ENCODE data around the gene KRTAP10-1.

- TF ChIP-seq, protein P1, sequence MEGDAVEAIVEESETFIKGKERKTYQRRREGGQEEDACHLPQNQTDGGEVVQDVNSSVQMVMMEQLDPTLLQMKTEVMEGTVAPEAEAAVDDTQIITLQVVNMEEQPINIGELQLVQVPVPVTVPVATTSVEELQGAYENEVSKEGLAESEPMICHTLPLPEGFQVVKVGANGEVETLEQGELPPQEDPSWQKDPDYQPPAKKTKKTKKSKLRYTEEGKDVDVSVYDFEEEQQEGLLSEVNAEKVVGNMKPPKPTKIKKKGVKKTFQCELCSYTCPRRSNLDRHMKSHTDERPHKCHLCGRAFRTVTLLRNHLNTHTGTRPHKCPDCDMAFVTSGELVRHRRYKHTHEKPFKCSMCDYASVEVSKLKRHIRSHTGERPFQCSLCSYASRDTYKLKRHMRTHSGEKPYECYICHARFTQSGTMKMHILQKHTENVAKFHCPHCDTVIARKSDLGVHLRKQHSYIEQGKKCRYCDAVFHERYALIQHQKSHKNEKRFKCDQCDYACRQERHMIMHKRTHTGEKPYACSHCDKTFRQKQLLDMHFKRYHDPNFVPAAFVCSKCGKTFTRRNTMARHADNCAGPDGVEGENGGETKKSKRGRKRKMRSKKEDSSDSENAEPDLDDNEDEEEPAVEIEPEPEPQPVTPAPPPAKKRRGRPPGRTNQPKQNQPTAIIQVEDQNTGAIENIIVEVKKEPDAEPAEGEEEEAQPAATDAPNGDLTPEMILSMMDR (conservative IDR thresholded peaks at IDR 0.05; ENCODE audit: low read depth, low read length), result no peak
- no peak for TF ChIP-seq EZH2 (IDR thresholded peaks at IDR 0.05; ENCODE audit: low read length, unreplicated experiment)
- TF ChIP-seq EZH2phosphoT487 (IDR thresholded peaks at IDR 0.05; ENCODE audit: borderline replicate concordance, low read length), result no peak
These were observed 45.0 kb downstream of the KRTAP10-1 start for GRCh38 chr21:44494956-44495355.
